HG03039 (cell line): Measurements from ENCODE around the gene TNFAIP6.

Source experiments
- ATAC-seq: cut with Tn5 transposase; IDR thresholded peaks from one replicate; pipeline ENCODE4 v1.9.1; 2021; ENCODE audit warnings: mild to moderate bottlenecking, moderate library complexity; ENCODE audit not compliant: unreplicated experiment

The TNFAIP6 gene

DNA sequence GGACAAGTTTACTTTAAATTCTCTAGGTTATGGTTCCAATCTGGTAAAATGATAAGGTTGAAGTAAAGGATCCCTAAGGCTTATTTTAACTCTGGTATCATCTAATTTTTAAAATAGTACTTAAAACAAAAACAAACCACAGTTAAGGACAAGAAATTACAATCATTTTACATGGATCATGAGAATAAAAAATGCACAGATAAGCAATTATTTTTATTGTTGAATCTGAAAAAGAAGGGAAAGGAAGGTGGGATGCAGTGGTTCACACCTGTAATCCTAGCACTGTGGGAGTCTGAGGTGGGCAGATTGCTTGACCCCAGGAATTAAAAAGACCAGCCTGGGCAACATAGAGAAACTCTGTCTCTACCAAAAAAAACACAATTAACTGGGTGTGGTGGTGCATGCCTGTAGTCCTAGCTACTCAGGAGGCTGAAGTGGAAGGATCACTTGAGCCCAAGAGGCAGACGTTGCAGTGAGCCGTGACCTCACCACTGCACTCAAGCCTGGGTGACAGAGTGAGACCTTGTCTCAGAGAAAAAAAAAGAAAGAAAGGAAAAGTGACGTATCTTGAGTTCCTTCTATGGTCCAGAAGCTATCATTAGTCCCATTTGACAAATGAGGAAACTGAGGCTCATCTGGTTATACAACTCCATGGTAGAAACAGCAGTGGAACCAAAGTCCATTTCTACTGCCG lies 2.5 kb downstream of the TNFAIP6 start:
- no peak for ATAC-seq

- no peak for ATAC-seq
Observed at GRCh38 chr2:151361674-151362370, 4.4 kb downstream of the TNFAIP6 start.

GRCh38 chr2:151363709-151364108 lies 6.3 kb downstream of the TNFAIP6 start:
- ATAC-seq: peak; percentile 84

GRCh38 chr2:151367571-151367970 lies 10.2 kb downstream of the TNFAIP6 start:
- ATAC-seq: no peak

GRCh38 chr2:151374436-151374835 lies 17.0 kb downstream of the TNFAIP6 start:
- peak; percentile 93 for ATAC-seq

DNA sequence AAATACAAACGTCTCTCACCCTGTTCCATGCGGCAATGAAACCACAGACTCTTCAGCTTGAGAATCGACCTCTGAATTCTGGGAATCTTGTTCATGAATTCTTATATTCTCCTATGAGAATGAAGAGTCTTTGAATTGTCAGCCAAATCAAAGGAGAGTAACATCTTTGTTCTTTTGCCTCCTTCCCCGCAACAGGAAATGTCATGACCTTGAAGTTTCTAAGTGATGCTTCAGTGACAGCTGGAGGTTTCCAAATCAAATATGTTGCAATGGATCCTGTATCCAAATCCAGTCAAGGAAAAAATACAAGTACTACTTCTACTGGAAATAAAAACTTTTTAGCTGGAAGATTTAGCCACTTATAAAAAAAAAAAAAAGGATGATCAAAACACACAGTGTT lies 21.8 kb downstream of the TNFAIP6 start:
- no peak for ATAC-seq

DNA sequence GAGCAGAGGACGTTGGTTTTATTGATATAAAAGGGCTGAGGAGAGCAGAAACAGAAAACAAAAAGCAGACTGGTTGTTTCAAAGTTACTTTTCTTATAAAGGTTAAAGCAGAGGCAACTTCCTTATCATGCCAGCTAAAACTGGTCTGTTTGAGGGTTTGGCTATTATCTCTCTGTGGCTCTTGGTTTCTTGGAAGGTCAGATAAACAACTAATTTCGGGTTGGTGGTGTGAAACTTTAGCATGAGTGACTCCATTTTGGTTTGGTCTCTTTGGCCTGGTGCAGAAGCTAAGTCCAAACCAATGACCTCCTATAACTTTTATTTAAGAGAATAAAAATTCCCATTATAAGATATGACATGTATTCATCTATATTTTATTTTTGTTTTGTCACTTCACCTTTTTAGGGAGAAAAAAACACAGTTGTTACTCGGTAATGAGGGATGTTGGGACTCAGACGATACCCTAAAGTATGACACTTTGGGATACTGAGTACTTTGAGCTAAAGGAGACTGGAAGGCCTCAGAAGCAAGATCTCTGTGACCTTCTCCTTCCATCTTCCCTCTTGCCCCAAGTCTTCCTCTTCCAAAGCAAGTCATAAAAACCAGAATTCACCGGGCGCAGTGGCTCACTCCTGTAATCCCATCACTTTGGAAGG lies 23.3 kb downstream of the TNFAIP6 start:
- no peak for ATAC-seq

- ATAC-seq: no peak
Observed at GRCh38 chr2:151381266-151381665, 23.9 kb downstream of the TNFAIP6 start.

DNA sequence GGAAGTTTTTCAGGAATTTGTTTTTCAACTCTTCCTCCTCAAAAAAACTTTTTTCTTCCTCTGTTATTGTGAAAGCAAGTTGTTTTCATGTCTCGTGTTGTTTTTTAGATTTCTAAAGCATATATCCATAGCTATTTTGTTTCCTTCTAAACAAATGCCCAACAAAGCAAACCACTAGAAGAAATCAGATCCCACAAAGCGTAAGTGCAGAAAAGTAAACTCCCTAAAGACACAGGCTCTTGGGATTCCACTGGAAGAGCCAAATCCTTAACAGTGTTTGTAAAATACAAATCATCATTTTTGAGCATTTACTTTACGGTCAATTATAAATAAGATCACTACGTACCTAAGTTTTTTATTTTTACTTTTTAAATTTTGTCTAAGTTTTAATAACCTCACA lies 30.6 kb downstream of the TNFAIP6 start:
- ATAC-seq: no peak

GRCh38 chr2:151391436-151391835 lies 34.0 kb downstream of the TNFAIP6 start:
- ATAC-seq: no peak

- no peak for ATAC-seq
Observed at GRCh38 chr2:151394509-151394908, 37.1 kb downstream of the TNFAIP6 start.

DNA sequence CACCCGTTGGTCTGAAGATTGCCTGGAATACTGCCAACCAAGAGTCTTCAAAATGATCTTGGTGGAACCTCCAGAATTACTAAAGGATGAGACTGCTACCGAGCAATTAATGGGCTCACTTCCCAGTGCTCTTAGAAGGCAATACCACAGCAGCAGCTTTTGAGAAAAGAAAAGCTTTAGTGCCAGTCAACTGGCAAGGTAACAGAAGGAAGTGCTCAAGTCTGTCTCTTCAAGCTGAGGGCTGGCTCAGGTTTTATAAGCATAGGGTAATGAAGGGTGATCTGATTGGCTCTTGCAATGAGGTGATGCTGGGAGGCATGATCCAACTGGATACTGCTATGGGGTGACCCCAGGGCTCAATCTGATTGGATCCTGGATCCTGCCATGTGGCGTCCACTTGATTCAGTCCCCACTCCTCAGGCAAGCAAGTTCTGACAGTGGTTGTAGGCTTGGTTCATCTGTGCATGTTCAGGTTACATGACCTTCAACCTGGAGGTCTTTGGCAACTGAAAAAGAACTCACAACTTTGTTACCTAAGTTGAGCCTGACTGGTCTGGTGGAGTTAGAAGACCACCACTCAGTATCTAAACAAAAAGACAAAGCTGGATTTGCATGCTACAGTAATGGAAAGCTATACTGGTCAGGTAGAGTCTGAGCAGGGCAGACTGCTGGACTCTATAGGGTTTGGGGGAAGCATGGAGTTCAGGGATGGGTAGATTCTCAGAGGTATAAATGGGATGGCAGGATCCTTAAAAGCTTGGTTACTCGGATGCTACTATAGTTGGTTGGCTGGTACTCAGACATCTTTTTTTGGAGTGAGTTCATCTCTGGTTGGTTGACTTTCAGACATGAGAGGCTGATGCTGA lies 38.4 kb downstream of the TNFAIP6 start:
- ATAC-seq: no peak

DNA sequence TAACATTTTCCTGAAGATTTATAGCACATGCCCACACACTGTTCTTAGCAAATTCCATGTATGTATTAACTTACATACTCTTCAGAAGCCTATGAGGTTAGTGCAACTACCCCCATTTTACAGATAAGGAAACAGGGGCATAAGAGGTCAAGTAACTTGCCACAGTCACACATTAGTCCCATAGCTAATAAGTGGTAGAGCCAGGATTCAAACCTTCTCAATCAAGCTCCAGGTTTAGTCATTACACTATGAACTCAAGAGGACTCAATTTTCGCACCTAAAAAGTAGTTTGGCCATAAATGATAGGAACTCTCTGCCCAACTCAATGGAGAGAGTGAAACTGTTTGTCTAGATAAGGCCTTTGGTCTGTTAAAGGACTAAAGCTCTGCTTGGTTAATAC lies 42.6 kb downstream of the TNFAIP6 start:
- no peak for ATAC-seq

DNA sequence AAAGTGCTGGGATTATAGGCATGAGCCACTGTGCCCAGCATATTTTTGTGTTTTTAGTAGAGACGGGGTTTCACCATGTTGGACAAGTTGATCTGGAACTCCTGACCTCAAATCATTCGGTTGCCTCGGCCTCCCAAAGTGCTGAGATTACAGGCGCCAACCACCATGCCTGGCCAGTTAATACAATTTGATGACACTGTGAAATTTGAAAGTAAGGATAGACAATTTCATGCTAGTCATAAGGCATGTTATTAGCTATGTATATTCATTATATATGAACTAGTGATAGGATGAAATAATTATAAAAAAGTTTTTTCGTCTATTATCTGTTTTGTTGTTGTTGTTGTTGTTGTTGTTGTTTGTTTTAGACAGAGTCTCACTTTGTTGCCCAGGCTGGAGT lies 43.8 kb downstream of the TNFAIP6 start:
- no peak for ATAC-seq

GRCh38 chr2:151403914-151404313 lies 46.5 kb downstream of the TNFAIP6 start:
- no peak for ATAC-seq

GRCh38 chr2:151405376-151405775 lies 48.0 kb downstream of the TNFAIP6 start:
- ATAC-seq: no peak

GRCh38 chr2:151407281-151407680 lies 49.9 kb downstream of the TNFAIP6 start:
- no peak for ATAC-seq

DNA sequence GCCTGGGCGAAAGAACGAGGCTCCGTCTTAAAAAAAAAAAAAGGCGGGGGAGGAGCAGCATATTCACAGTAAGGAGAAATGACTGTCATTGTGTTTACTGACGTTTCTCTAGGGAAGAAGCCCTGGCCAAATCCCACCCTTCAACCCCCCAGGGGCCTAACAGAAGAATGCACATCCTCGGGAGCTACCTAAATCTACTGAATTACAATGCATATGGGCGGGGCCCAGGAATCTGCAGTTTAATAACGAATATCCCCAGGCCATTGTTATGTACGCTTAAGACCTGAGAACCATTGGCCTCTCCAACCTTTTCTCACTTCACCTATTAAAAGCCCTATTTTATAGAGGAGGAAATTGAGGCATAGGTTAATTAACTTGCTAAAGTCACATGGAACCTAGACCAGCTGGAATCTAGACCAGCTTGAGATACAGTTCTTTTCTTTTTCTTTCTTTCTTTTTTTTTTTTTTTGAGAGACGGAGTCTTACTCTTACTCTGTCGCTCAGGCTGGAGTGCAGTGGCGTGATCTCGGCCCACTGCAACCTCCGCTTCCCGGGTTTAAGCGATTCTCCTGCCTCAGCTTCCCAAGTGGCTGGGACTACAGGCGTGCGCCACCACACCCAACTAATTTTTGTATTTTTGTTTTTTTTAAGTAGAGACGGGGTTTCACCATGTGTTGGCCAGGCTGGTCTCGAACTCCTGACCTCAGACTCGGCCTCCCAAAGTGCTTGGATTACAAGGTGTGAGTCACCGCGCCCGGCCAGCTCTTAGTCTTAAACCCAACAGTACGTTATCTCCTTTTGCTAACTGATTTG lies 51.6 kb downstream of the TNFAIP6 start:
- ATAC-seq: no peak

GRCh38 chr2:151409601-151410484 lies 52.5 kb downstream of the TNFAIP6 start, which contains the start of gene RIF1:
Gene RIF1, plus strand, starts transcription at chr2:151409902. Its CDS starts 522 bp downstream, at chr2:151410424.
- ATAC-seq: peak; percentile 93
